ENCODE results near the gene CKM.
"Not testable (repeated sequence)": the region's sequence is repeated elsewhere in the genome, so short reads cannot be mapped to it uniquely, and the experiment has no call there.

CKM gene

DNA sequence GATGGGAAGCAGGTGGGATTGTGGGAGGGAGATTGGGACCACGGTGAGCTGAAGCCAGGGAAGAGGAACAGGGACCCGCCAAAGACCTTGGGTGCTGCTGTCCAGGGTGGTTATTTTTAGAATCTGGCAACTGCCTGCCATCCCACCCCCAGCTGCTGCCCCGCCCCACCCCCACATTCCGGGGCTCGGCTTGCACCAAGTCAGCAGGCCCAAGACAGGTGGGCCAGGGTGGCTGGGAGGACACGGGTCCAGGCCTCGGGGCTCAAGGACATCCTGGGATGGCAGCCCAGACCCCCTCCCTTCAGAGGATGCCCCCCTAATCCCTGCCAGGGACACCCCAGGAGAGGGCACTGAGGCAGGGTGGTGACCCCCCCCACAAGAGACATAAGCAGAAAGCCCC lies 827 bp downstream of the CKM start:
- in situ Hi-C loops (cut with MboI; ENCODE audit: low sequenced_read_pairs), result no loop called here

- in situ Hi-C loops (cut with MboI; ENCODE audit: low sequenced_read_pairs), result no loop called here
Observed at GRCh38 chr19:45320997-45321775, 1.5 kb downstream of the CKM start.

- in situ Hi-C loops (cut with MboI; ENCODE audit: low sequenced_read_pairs), result no loop called here
Observed at GRCh38 chr19:45315304-45315703, 7.4 kb downstream of the CKM start.

- in situ Hi-C loops (cut with MboI; ENCODE audit: low sequenced_read_pairs), result no loop called here
Observed at GRCh38 chr19:45314708-45315245, 7.9 kb downstream of the CKM start.

- in situ Hi-C loops (cut with MboI; ENCODE audit: low sequenced_read_pairs), result not testable (repeated sequence)
Observed at GRCh38 chr19:45312285-45312684, 10.4 kb downstream of the CKM start.

- in situ Hi-C loops (cut with MboI; ENCODE audit: low sequenced_read_pairs), result no loop called here
Observed at GRCh38 chr19:45311621-45312020, 11.1 kb downstream of the CKM start.

DNA sequence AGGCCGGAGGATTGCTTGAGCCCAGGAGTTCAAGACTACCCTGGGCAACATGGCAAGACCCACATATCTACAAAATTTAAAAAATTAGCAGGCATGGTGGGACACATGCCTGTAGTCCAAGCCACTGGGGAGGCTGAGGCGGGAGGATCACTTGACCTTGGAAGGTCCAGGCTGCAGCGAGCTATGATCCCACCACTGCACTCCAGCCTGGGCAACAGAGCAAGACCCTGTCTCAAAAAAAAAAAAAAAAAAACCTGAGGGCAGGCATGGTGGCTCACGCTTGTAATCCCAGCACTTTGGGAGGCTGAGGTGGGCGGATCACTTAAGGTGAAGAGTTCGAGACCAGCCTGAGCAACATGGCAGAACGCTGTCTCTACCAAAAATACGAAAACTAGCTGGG lies 13.4 kb downstream of the CKM start:
- in situ Hi-C loops (cut with MboI; ENCODE audit: low sequenced_read_pairs), result not testable (repeated sequence)

DNA sequence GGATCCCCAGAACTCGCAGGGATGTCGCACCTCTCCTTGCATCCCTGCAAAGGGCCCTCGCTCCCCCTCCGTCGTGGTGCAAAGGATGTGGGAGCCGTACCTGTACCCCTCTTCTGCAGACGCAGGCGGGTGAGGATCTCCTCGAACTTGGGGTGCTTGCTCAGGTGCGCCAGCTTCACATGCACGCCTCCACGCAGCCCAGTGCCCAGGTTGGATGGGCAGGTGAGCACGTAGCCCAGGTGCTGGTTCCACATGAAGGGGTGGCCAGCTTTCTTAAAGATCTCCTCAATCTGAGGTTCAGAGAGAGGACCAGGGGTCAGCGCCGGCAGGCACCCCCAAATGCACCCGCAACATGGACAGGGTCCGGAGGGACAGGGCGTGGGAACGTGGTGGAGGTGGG lies 15.3 kb downstream of the CKM start:
- in situ Hi-C loops (cut with MboI; ENCODE audit: low sequenced_read_pairs), result no loop called here

- in situ Hi-C loops (cut with MboI; ENCODE audit: low sequenced_read_pairs), result no loop called here
Observed at GRCh38 chr19:45306518-45307027, 16.1 kb downstream of the CKM start.

DNA sequence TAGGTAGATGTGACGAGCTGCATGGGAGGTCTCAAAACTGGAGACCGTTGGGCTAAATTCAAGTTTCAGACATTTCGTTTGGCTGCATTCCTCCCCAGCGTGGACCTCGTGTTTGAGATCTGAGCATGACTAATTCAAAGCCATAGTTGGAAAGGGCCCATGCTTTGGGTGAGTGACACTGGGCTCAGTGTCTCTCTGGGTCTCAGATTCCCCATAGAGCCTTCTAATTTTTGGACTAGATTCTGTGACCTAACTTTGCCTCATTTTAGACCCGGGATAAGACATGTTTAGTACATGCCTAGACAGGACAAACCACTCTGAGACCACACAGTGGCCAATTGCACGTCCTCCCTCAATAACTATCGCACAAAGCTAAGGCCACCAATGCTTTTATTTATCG lies 16.6 kb downstream of the CKM start:
- in situ Hi-C loops (cut with MboI; ENCODE audit: low sequenced_read_pairs), result no loop called here

DNA sequence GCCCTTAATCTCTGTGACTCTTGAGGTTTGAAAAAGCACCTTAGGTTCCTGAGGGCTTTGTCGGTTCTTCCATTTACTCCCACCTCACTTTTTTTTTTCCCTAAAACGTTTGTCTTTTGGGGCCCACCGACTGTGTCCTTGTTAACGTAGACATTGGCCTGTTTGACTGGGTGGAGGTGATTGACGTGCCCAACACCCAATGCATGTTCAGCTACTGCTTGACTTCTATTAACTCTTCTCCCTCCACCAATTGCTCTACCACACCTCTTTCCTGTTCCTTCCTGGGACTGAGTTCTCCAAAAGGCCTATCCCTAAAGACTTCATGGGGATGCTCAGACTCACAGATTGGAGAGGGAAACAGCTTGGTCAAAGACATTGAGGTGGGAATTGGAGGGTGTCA lies 17.3 kb downstream of the CKM start:
- in situ Hi-C loops (cut with MboI; ENCODE audit: low sequenced_read_pairs), result no loop called here

DNA sequence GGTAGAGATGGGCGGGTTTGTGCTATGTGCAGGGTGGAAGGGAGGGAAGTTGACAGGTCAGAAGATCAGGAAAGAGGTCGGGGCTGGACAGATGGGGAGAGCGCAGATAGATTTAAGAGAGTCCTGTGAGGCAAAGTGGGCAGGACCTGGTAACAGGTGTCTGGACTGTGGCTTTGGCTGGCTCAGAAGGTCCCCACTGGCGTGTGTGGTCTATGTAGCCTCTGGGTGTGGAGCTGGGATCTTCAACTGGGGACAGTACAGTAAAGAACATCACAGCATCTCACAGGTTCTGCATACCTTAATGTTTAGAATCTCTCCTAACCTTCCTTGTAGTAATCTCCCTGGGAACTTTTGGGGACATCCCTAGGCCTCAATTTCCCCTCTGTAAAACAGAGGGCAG lies 17.7 kb downstream of the CKM start:
- in situ Hi-C loops (cut with MboI; ENCODE audit: low sequenced_read_pairs), result no loop called here

- in situ Hi-C loops (cut with MboI; ENCODE audit: low sequenced_read_pairs), result no loop called here
Observed at GRCh38 chr19:45304141-45304926, 18.3 kb downstream of the CKM start.

GRCh38 chr19:45303269-45304060 lies 19.2 kb downstream of the CKM start:
- in situ Hi-C loops (cut with MboI; ENCODE audit: low sequenced_read_pairs), result no loop called here

- in situ Hi-C loops (cut with MboI; ENCODE audit: low sequenced_read_pairs), result no loop called here
Observed at GRCh38 chr19:45302416-45302815, 20.3 kb downstream of the CKM start.

DNA sequence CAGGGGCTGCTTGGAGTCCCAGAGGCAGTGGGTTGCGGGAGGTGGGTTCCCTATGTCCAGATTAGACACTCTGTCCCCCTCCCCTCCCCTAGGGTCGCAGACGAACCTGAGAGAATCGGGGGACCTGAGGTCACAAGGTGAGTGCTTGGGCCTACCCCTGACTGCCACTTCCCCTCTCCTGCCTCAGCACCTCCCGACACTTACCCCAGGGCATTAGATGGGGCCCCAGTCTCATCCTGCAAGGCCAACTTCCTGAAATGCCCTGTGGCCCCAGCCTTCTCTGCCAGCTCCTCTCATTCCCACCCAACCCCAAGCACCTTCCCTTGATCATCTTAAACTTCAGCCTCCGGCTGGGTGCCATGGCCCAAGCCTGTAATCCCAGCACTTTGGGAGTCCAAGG lies 23.0 kb downstream of the CKM start:
- in situ Hi-C loops (cut with MboI; ENCODE audit: low sequenced_read_pairs), result no loop called here

- in situ Hi-C loops (cut with MboI; ENCODE audit: low sequenced_read_pairs), result no loop called here
Observed at GRCh38 chr19:45298264-45298663, 24.4 kb downstream of the CKM start.

DNA sequence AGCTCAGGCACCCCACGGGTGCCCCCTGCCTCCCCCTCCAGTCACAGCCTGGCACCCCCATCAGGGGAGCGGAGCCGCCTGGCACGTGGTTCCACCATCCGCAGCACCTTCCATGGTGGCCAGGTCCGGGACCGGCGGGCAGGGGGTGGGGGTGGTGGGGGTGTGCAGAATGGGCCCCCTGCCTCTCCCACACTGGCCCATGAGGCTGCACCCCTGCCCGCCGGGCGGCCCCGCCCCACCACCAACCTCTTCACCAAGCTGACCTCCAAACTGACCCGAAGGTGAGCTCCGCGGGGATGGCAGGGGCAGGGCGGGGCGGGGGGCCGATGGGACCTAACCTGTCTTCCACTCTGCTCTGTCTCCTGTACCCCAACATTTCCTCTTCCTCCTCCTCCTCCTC lies 25.0 kb downstream of the CKM start:
- in situ Hi-C loops (cut with MboI; ENCODE audit: low sequenced_read_pairs), result no loop called here

DNA sequence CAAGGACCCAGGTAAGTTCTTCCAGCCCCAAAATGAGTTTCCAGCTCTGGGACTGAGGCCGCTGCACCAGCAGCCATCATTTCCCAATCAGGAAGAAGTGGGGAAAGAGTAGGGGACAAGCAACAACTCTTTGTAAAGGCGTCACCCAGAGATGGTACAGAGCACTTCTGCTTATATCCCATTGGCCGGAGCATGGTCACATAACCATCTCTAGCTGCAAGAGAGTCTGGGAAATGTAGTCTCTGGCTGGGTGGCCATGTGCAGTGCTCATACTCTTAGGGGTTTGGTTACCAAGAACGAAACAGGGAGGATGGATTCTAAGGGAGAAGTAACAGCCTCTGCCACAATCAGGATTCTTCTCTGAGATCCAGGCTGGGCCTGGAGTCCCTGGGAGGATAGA lies 26.3 kb downstream of the CKM start:
- in situ Hi-C loops (cut with MboI; ENCODE audit: low sequenced_read_pairs), result no loop called here

DNA sequence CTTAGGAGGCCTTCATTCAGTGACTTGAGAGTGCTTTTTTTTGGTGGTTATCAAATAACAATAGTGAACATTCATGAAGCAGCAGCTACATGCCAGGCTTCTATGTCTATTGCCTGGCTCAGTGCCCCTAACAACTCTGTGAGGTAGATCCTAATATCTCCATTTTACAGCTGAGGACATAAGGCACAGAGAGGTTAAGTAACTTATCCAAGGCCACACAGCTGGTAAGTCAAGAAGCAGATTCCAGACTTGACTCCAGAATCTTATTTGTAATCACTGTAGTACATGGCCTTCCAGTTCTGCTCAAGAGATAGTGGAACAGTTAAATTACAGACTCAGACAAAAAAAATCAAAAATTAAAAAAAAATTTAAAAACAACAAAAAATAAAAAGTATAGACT lies 26.8 kb downstream of the CKM start:
- in situ Hi-C loops (cut with MboI; ENCODE audit: low sequenced_read_pairs), result no loop called here
